C1 segment of cervical spinal cord (tissue), 14 donors: ENCODE results near the gene IFRD2.
A peak's percentile ranks its signal among the peaks of the same experiment; 100 is the strongest.
"Not testable (repeated sequence)": the region's sequence is repeated elsewhere in the genome, so short reads cannot be mapped to it uniquely, and the experiment has no call there.

ENCODE experiments used
- DNase-seq, 14 donors: peaks; one replicate each; lab custom pipeline; 2025; lab: John Stamatoyannopoulos, UW

Gene IFRD2

GRCh38 chr3:50324351-50325112 lies 32.3 kb upstream of the IFRD2 start:
- peak in 8 of 14 donors; percentile 22 to 60 (median 40) for DNase-seq

GRCh38 chr3:50323614-50324199 lies 31.5 kb upstream of the IFRD2 start:
- DNase-seq = no peak

- peak in 1 of 14 donors; percentile 32 for DNase-seq
These were observed 30.9 kb upstream of the IFRD2 start for GRCh38 chr3:50323092-50323600.

GRCh38 chr3:50322386-50323091 lies 30.3 kb upstream of the IFRD2 start, which contains the start of gene HYAL2:
TSS of gene HYAL2 (minus strand) at chr3:50322745. CDS start at chr3:50320489, 2,256 bp downstream.
- DNase-seq = no peak

- DNase-seq = no peak
These were observed 29.8 kb upstream of the IFRD2 start for GRCh38 chr3:50322115-50322385.

- peak; percentile 75 to 99 (median 92) for DNase-seq
These were observed 29.3 kb upstream of the IFRD2 start for GRCh38 chr3:50321336-50322114.

GRCh38 chr3:50320853-50321335 lies 28.7 kb upstream of the IFRD2 start:
- DNase-seq = peak in 12 of 14 donors; percentile 83 to 99 (median 92)

- DNase-seq = no peak
These were observed 27.8 kb upstream of the IFRD2 start for GRCh38 chr3:50319894-50320625.

GRCh38 chr3:50319181-50319893 lies 27.1 kb upstream of the IFRD2 start:
- no peak for DNase-seq

- DNase-seq = no peak
These were observed 26.4 kb upstream of the IFRD2 start for GRCh38 chr3:50318615-50319014.

GRCh38 chr3:50318163-50318562 lies 25.9 kb upstream of the IFRD2 start:
- no peak for DNase-seq

GRCh38 chr3:50317300-50317699 lies 25.1 kb upstream of the IFRD2 start:
- no peak for DNase-seq

GRCh38 chr3:50316657-50317242 lies 24.5 kb upstream of the IFRD2 start:
- DNase-seq = no peak

GRCh38 chr3:50314816-50315215 lies 22.6 kb upstream of the IFRD2 start:
- no peak for DNase-seq

- DNase-seq = no peak
These were observed 22.1 kb upstream of the IFRD2 start for GRCh38 chr3:50314342-50314741.

- DNase-seq = not testable (repeated sequence)
These were observed 19.8 kb upstream of the IFRD2 start for GRCh38 chr3:50312041-50312440.

GRCh38 chr3:50304601-50305000 lies 12.4 kb upstream of the IFRD2 start:
- no peak for DNase-seq

GRCh38 chr3:50303013-50303815 lies 11.0 kb upstream of the IFRD2 start, which contains the start of gene HYAL1:
TSS of gene HYAL1 (minus strand) at chr3:50303574. CDS start at chr3:50302956, 618 bp downstream.
- no peak for DNase-seq
